Measurements from ENCODE around the gene ICAM2. TPM values are rescaled to one million over a fixed set of nuclear protein-coding genes. Genes with fewer than 3 reads are reported as not detected.
A peak's percentile ranks its signal among the peaks of the same experiment; 100 is the strongest.

Gene ICAM2
- total RNA-seq, 1 donor from 2014 or later = 62.2 TPM

- Mint-ChIP-seq H3K4me3 (no peak overlapping the region), H3K27ac (no peak overlapping the region), H3K27me3 (peaks cover 13% of the 10 kb centered on the region), H3K36me3 (ENCODE audit: low read depth) (no peaks in the 10 kb centered on the region), H3K4me1 (peaks cover 12% of the 10 kb centered on the region), H3K9me3 (peaks cover under 1% of the 10 kb centered on the region)
- DNase-seq = no peak
- intact Hi-C loops (cut with micrococcal nuclease) = no loop called here
These were observed 43.7 kb downstream of the ICAM2 start for GRCh38 chr17:63976702-63977101.

GRCh38 chr17:63975541-63976092 is 44.8 kb downstream of the ICAM2 start:
- Mint-ChIP-seq H3K4me3 (no peak overlapping the region), H3K4me1 (peaks cover 12% of the 10 kb centered on the region), H3K27ac (no peak overlapping the region), H3K27me3 (peaks cover 13% of the 10 kb centered on the region), H3K9me3 (no peaks in the 10 kb centered on the region), H3K36me3 (ENCODE audit: low read depth) (no peaks in the 10 kb centered on the region)
- no peak for DNase-seq
- intact Hi-C loops (cut with micrococcal nuclease) = no loop called here

GRCh38 chr17:63974594-63975192 is 45.7 kb downstream of the ICAM2 start:
- peaks cover 12% of the 10 kb centered on the region for H3K4me1 Mint-ChIP-seq
- intact Hi-C loops (cut with micrococcal nuclease) = no loop called here
- H3K9me3 Mint-ChIP-seq = no peaks in the 10 kb centered on the region
- peaks cover 15% of the 10 kb centered on the region for H3K27me3 Mint-ChIP-seq
- H3K4me3 Mint-ChIP-seq = no peak overlapping the region
- no peaks in the 10 kb centered on the region for H3K36me3 Mint-ChIP-seq (ENCODE audit: low read depth)
- H3K27ac Mint-ChIP-seq = no peak overlapping the region
- DNase-seq = no peak

- Mint-ChIP-seq H3K4me3 (no peak overlapping the region), H3K4me1 (peaks cover 12% of the 10 kb centered on the region), H3K27ac (no peak overlapping the region), H3K27me3 (peaks cover 15% of the 10 kb centered on the region), H3K9me3 (no peaks in the 10 kb centered on the region), H3K36me3 (ENCODE audit: low read depth) (no peaks in the 10 kb centered on the region)
- DNase-seq = no peak
- intact Hi-C loops (cut with micrococcal nuclease) = no loop called here
These were observed 46.4 kb downstream of the ICAM2 start for GRCh38 chr17:63973930-63974593.

GRCh38 chr17:63973247-63973646 is 47.2 kb downstream of the ICAM2 start:
- Mint-ChIP-seq H3K9me3 (no peaks in the 10 kb centered on the region), H3K27ac (no peak overlapping the region), H3K36me3 (ENCODE audit: low read depth) (no peaks in the 10 kb centered on the region), H3K4me1 (peaks cover 12% of the 10 kb centered on the region), H3K27me3 (peaks cover 15% of the 10 kb centered on the region), H3K4me3 (no peak overlapping the region)
- intact Hi-C loops (cut with micrococcal nuclease) = no loop called here
- DNase-seq = no peak

GRCh38 chr17:63972796-63973195 is 47.6 kb downstream of the ICAM2 start, which contains the start of gene SCN4A:
SCN4A (minus strand) TSS chr17:63972918; CDS start chr17:63972841, 77 bp downstream.
- no peak for DNase-seq
- intact Hi-C loops (cut with micrococcal nuclease) = no loop called here
- no peaks in the 10 kb centered on the region for H3K36me3 Mint-ChIP-seq (ENCODE audit: low read depth)
- H3K4me1 Mint-ChIP-seq = peaks cover 12% of the 10 kb centered on the region
- H3K27me3 Mint-ChIP-seq = peaks cover 15% of the 10 kb centered on the region
- peak within 1 kb of the TSS; percentile 39 for H3K27ac Mint-ChIP-seq
- no peaks in the 10 kb centered on the region for H3K9me3 Mint-ChIP-seq
- H3K4me3 Mint-ChIP-seq = no peak within 1 kb of the TSS

GRCh38 chr17:63969278-63969677 is 51.2 kb downstream of the ICAM2 start:
- DNase-seq = no peak
- no peak overlapping the region for H3K4me3 Mint-ChIP-seq
- H3K27me3 Mint-ChIP-seq = peaks cover 2% of the 10 kb centered on the region
- no peak overlapping the region for H3K27ac Mint-ChIP-seq
- no peaks in the 10 kb centered on the region for H3K9me3 Mint-ChIP-seq
- no peaks in the 10 kb centered on the region for H3K36me3 Mint-ChIP-seq (ENCODE audit: low read depth)
- intact Hi-C loops (cut with micrococcal nuclease) = no loop called here
- peaks cover 10% of the 10 kb centered on the region for H3K4me1 Mint-ChIP-seq

GRCh38 chr17:63967953-63968352 is 52.5 kb downstream of the ICAM2 start:
- Mint-ChIP-seq H3K4me1 (peaks cover 9% of the 10 kb centered on the region), H3K36me3 (ENCODE audit: low read depth) (no peaks in the 10 kb centered on the region), H3K9me3 (no peaks in the 10 kb centered on the region), H3K27ac (no peak overlapping the region), H3K27me3 (peaks cover 3% of the 10 kb centered on the region), H3K4me3 (no peak overlapping the region)
- no peak for DNase-seq
- intact Hi-C loops (cut with micrococcal nuclease) = no loop called here

- intact Hi-C loops (cut with micrococcal nuclease) = no loop called here
- peak; percentile 72 for DNase-seq
- H3K27me3 Mint-ChIP-seq = peaks cover 5% of the 10 kb centered on the region
- H3K36me3 Mint-ChIP-seq (ENCODE audit: low read depth) = no peaks in the 10 kb centered on the region
- H3K4me3 Mint-ChIP-seq = no peak overlapping the region
- H3K27ac Mint-ChIP-seq = no peak overlapping the region
- no peaks in the 10 kb centered on the region for H3K9me3 Mint-ChIP-seq
- H3K4me1 Mint-ChIP-seq = peaks cover 9% of the 10 kb centered on the region
These were observed 53.7 kb downstream of the ICAM2 start for GRCh38 chr17:63966646-63967264.

- H3K27me3 Mint-ChIP-seq = peaks cover 3% of the 10 kb centered on the region
- H3K4me1 Mint-ChIP-seq = peaks cover 12% of the 10 kb centered on the region
These were observed 57.3 kb downstream of the ICAM2 start for GRCh38 chr17:63963123-63963522.

GRCh38 chr17:63962298-63962744 is 58.1 kb downstream of the ICAM2 start:
- intact Hi-C loops (cut with micrococcal nuclease) = no loop called here
- Mint-ChIP-seq H3K36me3 (ENCODE audit: low read depth) (no peaks in the 10 kb centered on the region), H3K27me3 (peaks cover 3% of the 10 kb centered on the region), H3K27ac (no peak overlapping the region), H3K4me3 (no peak overlapping the region), H3K4me1 (peaks cover 11% of the 10 kb centered on the region), H3K9me3 (no peaks in the 10 kb centered on the region)
- no peak for DNase-seq

More at GRCh38 chr17:63963123-63963522, 57.3 kb downstream of the ICAM2 start:
- no peak for DNase-seq
- H3K9me3 Mint-ChIP-seq = no peaks in the 10 kb centered on the region
- H3K27ac Mint-ChIP-seq = no peak overlapping the region
- no peak overlapping the region for H3K4me3 Mint-ChIP-seq
- no peaks in the 10 kb centered on the region for H3K36me3 Mint-ChIP-seq (ENCODE audit: low read depth)
- intact Hi-C loops (cut with micrococcal nuclease) = no loop called here

GRCh38 chr17:63961355-63962212 is 58.8 kb downstream of the ICAM2 start:
- peaks cover 5% of the 10 kb centered on the region for H3K4me1 Mint-ChIP-seq
- no peaks in the 10 kb centered on the region for H3K9me3 Mint-ChIP-seq
- peaks cover 3% of the 10 kb centered on the region for H3K27me3 Mint-ChIP-seq
- no peaks in the 10 kb centered on the region for H3K36me3 Mint-ChIP-seq (ENCODE audit: low read depth)
- H3K4me3 Mint-ChIP-seq = peak overlapping the region; percentile 74
- peak overlapping the region; percentile 37 for H3K27ac Mint-ChIP-seq
- DNase-seq = peak; percentile 80
- intact Hi-C loops (cut with micrococcal nuclease) = loop anchor here (2.0 kb wide), 1 partner anchor 15 kb away; no protein-coding TSS in a partner anchor

- Mint-ChIP-seq H3K4me1 (peaks cover 5% of the 10 kb centered on the region), H3K4me3 (no peak overlapping the region), H3K36me3 (ENCODE audit: low read depth) (no peaks in the 10 kb centered on the region), H3K27ac (peak overlapping the region; percentile 45), H3K27me3 (peaks cover 3% of the 10 kb centered on the region), H3K9me3 (no peaks in the 10 kb centered on the region)
- intact Hi-C loops (cut with micrococcal nuclease) = loop anchor here (2.0 kb wide), 1 partner anchor 14 kb away; no protein-coding TSS in a partner anchor
- no peak for DNase-seq
These were observed 60.0 kb downstream of the ICAM2 start for GRCh38 chr17:63960430-63960829.

Measured in activated CD4-positive, alpha-beta T cell treated with anti-CD3 and anti-CD28 coated beads, Interleukin-2, amount 10 ng/mL, durations not matched to agents 24 days and 14 days (primary cell).